T-cell (primary cell): ENCODE data around the gene SOX15. TPM values are rescaled to one million over a fixed set of nuclear protein-coding genes. Genes with fewer than 3 reads are reported as not detected.

Source experiments
- ATAC-seq, 4 experiments: fragments of 200-7000 bp in 3 of 4; fragments of 150-1000 bp in 1 of 4; cut with Tn5 transposase; replicated peaks in 1 of 4; 1 replicate in 3 of 4; 2 replicates in 1 of 4; pipeline ENCODE4 v1.10.0; 2021; ENCODE audit warnings: moderate library complexity in 3 of 4, mild to moderate bottlenecking in 2 of 4, moderate number of reproducible peaks in 1 of 4
- CTCF ChIA-PET, 2 donors: fragments of 300-600 bp; sonication (Branson Sonifier 250); formaldehyde crosslinking; loops; one replicate each; lab custom pipeline; 2022; ENCODE audit warnings: antibody characterized with exemption in 2 of 2; lab: Charles Lee
- POLR2A ChIA-PET, 2 donors: fragments of 300-600 bp; sonication (Branson Sonifier 250); formaldehyde crosslinking; loops; one replicate each; lab custom pipeline; 2022; ENCODE audit warnings: antibody characterized with exemption in 2 of 2; lab: Charles Lee
- DNase-seq, 35 experiments: peaks; one replicate each; pipeline versions ENCODE4 v3.0.0 to v3.0.0-alpha.2; 2013 to 2023
- H3K27ac ChIP-seq: one replicate; pipeline ENCODE4 v1.5.1; 2013; ENCODE audit warnings: low read length
- H3K27me3 ChIP-seq, 2 experiments: replicated peaks in 1 of 2; 1 replicate in 1 of 2; 2 replicates in 1 of 2; pipeline versions ENCODE4 v1.6.1 to v1.7.0; 2013; ENCODE audit warnings: low read length in 1 of 2, mixed read lengths in 1 of 2; ENCODE audit not compliant: control insufficient read depth in 2 of 2, insufficient read depth in 2 of 2; ENCODE audit errors: extremely low read depth in 1 of 2
- H3K36me3 ChIP-seq, 2 donors: 1 replicate in 1 of 2; 2 replicates in 1 of 2; pipeline versions ENCODE4 v1.6.1 to v1.7.0; 2013; ENCODE audit warnings: low read length in 1 of 2; ENCODE audit not compliant: control insufficient read depth in 2 of 2, insufficient read depth in 1 of 2; ENCODE audit errors: extremely low read depth in 1 of 2
- H3K4me1 ChIP-seq, 2 experiments: 1 replicate in 1 of 2; 2 replicates in 1 of 2; pipeline versions ENCODE4 v1.6.1 to v1.7.0; 2013; ENCODE audit warnings: low read length in 2 of 2, mixed read lengths in 1 of 2; ENCODE audit not compliant: insufficient read depth in 2 of 2, control insufficient read depth in 1 of 2; ENCODE audit errors: extremely low read depth in 1 of 2
- H3K4me3 ChIP-seq, 2 donors: 1 replicate in 1 of 2; 2 replicates in 1 of 2; pipeline versions ENCODE4 v1.5.1 to v1.7.0; 2013; ENCODE audit warnings: mild to moderate bottlenecking in 2 of 2, low read length in 1 of 2, moderate library complexity in 1 of 2; ENCODE audit not compliant: control insufficient read depth in 1 of 2; ENCODE audit errors: extremely low read depth in 1 of 2
- H3K9me3 ChIP-seq: 2 replicates; pipeline ENCODE4 v1.7.0; 2013
- H3K27ac Mint-ChIP-seq, 2 donors: one replicate each; pipeline ENCODE4 v1.8.0; 2020 to 2021; ENCODE audit warnings: mild to moderate bottlenecking in 2 of 2, mixed read lengths in 2 of 2
- H3K27me3 Mint-ChIP-seq, 2 donors: one replicate each; pipeline ENCODE4 v1.8.0; 2021 to 2022; ENCODE audit warnings: mixed read lengths in 2 of 2
- H3K36me3 Mint-ChIP-seq: one replicate; pipeline ENCODE4 v1.8.0; 2021; ENCODE audit warnings: mixed read lengths
- H3K4me1 Mint-ChIP-seq, 3 donors: one replicate each; pipeline ENCODE4 v1.8.0; 2020 to 2022; ENCODE audit warnings: mixed read lengths in 3 of 3, mild to moderate bottlenecking in 1 of 3
- H3K4me3 Mint-ChIP-seq, 3 donors: one replicate each; pipeline ENCODE4 v1.8.0; 2020 to 2022; ENCODE audit warnings: mild to moderate bottlenecking in 3 of 3, mixed read lengths in 3 of 3, moderate library complexity in 3 of 3
- H3K9me3 Mint-ChIP-seq, 3 donors: one replicate each; pipeline ENCODE4 v1.8.0; 2020 to 2022; ENCODE audit warnings: mixed read lengths in 3 of 3
- WGBS: methylation state at CpG from one replicate; pipeline ENCODE4 v1.1.5; 2013; ENCODE audit warnings: missing lambda C conversion rate; ENCODE audit not compliant: insufficient coverage; 5-methylcytosine and 5-hydroxymethylcytosine counted together
- total RNA-seq, 35 experiments: library from RNA in 6 of 35; stranded (reverse) in 6 of 35; fragments of 120-200 nt in 1 of 35; gene quantifications; one replicate each; pipeline versions ENCODE4 v1.2.1 to v1.2.4 and lab custom pipeline; 2013 to 2026

SOX15 gene
- total RNA-seq, 5 donors from 2014 or later (not counting 1 experiment from before 2014, with no cell fraction given): 0.70 to 1.2 (median 1.1) TPM; not detected in 2

- 79% methylated on average over 2 of the region's 6 CpGs for WGBS
- Histone ChIP-seq H3K9me3 (no peaks in the 10 kb centered on the region), H3K27ac (no peak overlapping the region), H3K36me3 (peaks cover under 1 to 5% of the 10 kb centered on the region in 2 donors), H3K4me3 (no peak overlapping the region), H3K27me3 (no peaks in the 10 kb centered on the region), H3K4me1 (peaks cover 8 to 23% of the 10 kb centered on the region in 2 experiments)
- H3K36me3 Mint-ChIP-seq: no peaks in the 10 kb centered on the region
- ATAC-seq: no peak
- no peak overlapping the region for H3K4me3 Mint-ChIP-seq
- ChIA-PET POLR2A (no interaction called here), CTCF (no interaction called here)
- no peak overlapping the region for H3K27ac Mint-ChIP-seq
- H3K27me3 Mint-ChIP-seq: no peaks in the 10 kb centered on the region
- H3K4me1 Mint-ChIP-seq: peaks cover 13 to 22% (median 17%) of the 10 kb centered on the region in 3 donors
- no peaks in the 10 kb centered on the region for H3K9me3 Mint-ChIP-seq
- DNase-seq: no peak
Observed at GRCh38 chr17:7544911-7545310, 45.0 kb downstream of the SOX15 start.

GRCh38 chr17:7541074-7541621 lies 48.7 kb downstream of the SOX15 start:
- H3K27ac Mint-ChIP-seq: no peak overlapping the region

GRCh38 chr17:7538891-7539545 lies 50.9 kb downstream of the SOX15 start:
- WGBS: 89% methylated on average over 9 of the region's 11 CpGs
- POLR2A ChIA-PET: interaction anchor here in 1 of 2 donors (0.7 kb wide), 1 partner anchor 143 kb away, joined by 6 read pairs; no protein-coding TSS in a partner anchor

More at GRCh38 chr17:7541074-7541621, 48.7 kb downstream of the SOX15 start:
- H3K9me3 Mint-ChIP-seq: no peaks in the 10 kb centered on the region
- ATAC-seq (no peak), DNase-seq (no peak)
- ChIA-PET POLR2A (no interaction called here), CTCF (no interaction called here)
- H3K27me3 Mint-ChIP-seq: no peaks in the 10 kb centered on the region
- Histone ChIP-seq H3K27ac (no peak overlapping the region), H3K4me1 (no peaks in the 10 kb centered on the region), H3K9me3 (no peaks in the 10 kb centered on the region), H3K27me3 (peaks cover 0 to 6% of the 10 kb centered on the region in 2 experiments), H3K36me3 (no peaks in the 10 kb centered on the region), H3K4me3 (no peak overlapping the region)
- no peaks in the 10 kb centered on the region for H3K36me3 Mint-ChIP-seq
- 89% methylated on average over 5 of the region's 9 CpGs for WGBS
- no peaks in the 10 kb centered on the region for H3K4me1 Mint-ChIP-seq
- no peak overlapping the region for H3K4me3 Mint-ChIP-seq

More at GRCh38 chr17:7538891-7539545, 50.9 kb downstream of the SOX15 start:
- no peaks in the 10 kb centered on the region for H3K9me3 Mint-ChIP-seq
- Histone ChIP-seq H3K27me3 (peaks cover 0 to 6% of the 10 kb centered on the region in 2 experiments), H3K4me1 (no peaks in the 10 kb centered on the region), H3K36me3 (no peaks in the 10 kb centered on the region), H3K9me3 (no peaks in the 10 kb centered on the region), H3K4me3 (no peak overlapping the region), H3K27ac (no peak overlapping the region)
- H3K36me3 Mint-ChIP-seq: no peaks in the 10 kb centered on the region
- H3K4me1 Mint-ChIP-seq: no peaks in the 10 kb centered on the region
- ATAC-seq (no peak), DNase-seq (no peak)
- H3K4me3 Mint-ChIP-seq: no peak overlapping the region
- CTCF ChIA-PET: no interaction called here
- no peaks in the 10 kb centered on the region for H3K27me3 Mint-ChIP-seq
- H3K27ac Mint-ChIP-seq: no peak overlapping the region

Other genes with a start within 250 kb of the SOX15 start
- gene KCTD11, start 237.9 kb downstream of the SOX15 start, total RNA-seq: 1 to 10 TPM; 2.4 to 7.3 (median 4.8) TPM
- not detected for gene TMEM95, start 234.9 kb downstream of the SOX15 start, total RNA-seq
- 10 to 100 TPM in 3 of 5 donors, 1 to 10 TPM in 2; 5.7 to 18.3 (median 16.0) TPM for gene TNK1, start 209.0 kb downstream of the SOX15 start, total RNA-seq
- gene PLSCR3, start 195.6 kb downstream of the SOX15 start, total RNA-seq: 100 to 1,000 TPM; 101 to 145 (median 140) TPM
- gene TMEM256, start 186.0 kb downstream of the SOX15 start, total RNA-seq: 10 to 100 TPM; 28.7 to 48.9 (median 45.6) TPM
- 1 to 10 TPM; 6.8 to 8.9 (median 8.4) TPM for gene NLGN2, start 182.2 kb downstream of the SOX15 start, total RNA-seq
- not detected for gene SPEM1, start 169.8 kb downstream of the SOX15 start, total RNA-seq
- not detected for gene SPEM2, start 164.5 kb downstream of the SOX15 start, total RNA-seq
- not detected for gene SPEM3, start 161.2 kb downstream of the SOX15 start, total RNA-seq
- gene TMEM102, start 154.7 kb downstream of the SOX15 start, total RNA-seq: 10 to 100 TPM in 3 of 5 donors, 1 to 10 TPM in 2; 8.8 to 26.9 (median 23.5) TPM
- 1 to 10 TPM; 2.4 to 4.2 (median 3.3) TPM for gene FGF11, start 150.6 kb downstream of the SOX15 start, total RNA-seq
- 10 to 100 TPM in 3 of 5 donors, 1 to 10 TPM in 2; 6.6 to 12.0 (median 11.0) TPM for gene CHRNB1, start 145.0 kb downstream of the SOX15 start, total RNA-seq
- gene ZBTB4, start 110.5 kb downstream of the SOX15 start, total RNA-seq: 10 to 100 TPM; 64.0 to 86.6 (median 82.7) TPM
- gene SLC35G6, start 108.6 kb downstream of the SOX15 start, total RNA-seq: not detected
- gene POLR2A, start 105.7 kb downstream of the SOX15 start, total RNA-seq: 100 to 1,000 TPM; 198 to 444 (median 212) TPM
- 10 to 100 TPM; 38.3 to 72.8 (median 61.4) TPM for gene TNFSF12, start 41.0 kb downstream of the SOX15 start, total RNA-seq
- gene TNFSF13, start 31.3 kb downstream of the SOX15 start, total RNA-seq: 1 to 10 TPM; 1.3 to 5.6 (median 4.6) TPM
- 10 to 100 TPM; 38.7 to 43.3 (median 42.6) TPM for gene SENP3, start 28.2 kb downstream of the SOX15 start, total RNA-seq
- gene CD68, start 10.5 kb downstream of the SOX15 start, total RNA-seq: 1 to 10 TPM in 3 of 5 donors, not detected in 2; 4.4 to 7.0 (median 5.5) TPM
- gene MPDU1, start 6.2 kb downstream of the SOX15 start, total RNA-seq: 10 to 100 TPM; 27.0 to 31.4 (median 28.6) TPM
- 10 to 100 TPM; 25.4 to 44.7 (median 40.5) TPM for gene FXR2, start 24.8 kb upstream of the SOX15 start, total RNA-seq
- 10 to 100 TPM; 53.2 to 68.8 (median 58.5) TPM for gene SAT2, start 37.7 kb upstream of the SOX15 start, total RNA-seq
- not detected for gene SHBG, start 40.0 kb upstream of the SOX15 start, total RNA-seq
- under 1 TPM in 4 of 5 donors, not detected in 1; 0.07 to 0.57 (median 0.43) TPM for gene ATP1B2, start 60.8 kb upstream of the SOX15 start, total RNA-seq
- 100 to 1,000 TPM in 2 of 5 donors, 10 to 100 TPM in 3; 65.1 to 108 (median 93.5) TPM for gene TP53, start 97.4 kb upstream of the SOX15 start, total RNA-seq
- 10 to 100 TPM in 3 of 5 donors, 1 to 10 TPM in 2; 8.0 to 14.6 (median 13.1) TPM for gene WRAP53, start 98.4 kb upstream of the SOX15 start, total RNA-seq
- gene EFNB3, start 115.1 kb upstream of the SOX15 start, total RNA-seq: under 1 TPM in 3 of 5 donors, not detected in 2; 0.07 to 0.19 (median 0.18) TPM
- gene DNAH2, start 127.7 kb upstream of the SOX15 start, total RNA-seq: not detected
- gene KDM6B, start 244.1 kb upstream of the SOX15 start, total RNA-seq: 100 to 1,000 TPM in 3 of 5 donors, 10 to 100 TPM in 2; 87.3 to 180 (median 108) TPM